ENCODE data around the gene MYOCD. TPM values are rescaled to one million over a fixed set of nuclear protein-coding genes. Genes with fewer than 3 reads are reported as not detected.

MYOCD gene
- total RNA-seq, 2 experiments from 2014 or later = not detected

Other genes with a start within 250 kb of the MYOCD start
- gene ARHGAP44, start 123.6 kb downstream of the MYOCD start, total RNA-seq = not detected

Data from activated naive CD8-positive, alpha-beta T cell treated with anti-CD3 and anti-CD28 coated beads, Interleukin-2, amount 10 ng/mL, durations not matched to agents 7 days and 5 days (primary cell).